Measurements from ENCODE around the gene PNMA6E.

Gene PNMA6E

DNA sequence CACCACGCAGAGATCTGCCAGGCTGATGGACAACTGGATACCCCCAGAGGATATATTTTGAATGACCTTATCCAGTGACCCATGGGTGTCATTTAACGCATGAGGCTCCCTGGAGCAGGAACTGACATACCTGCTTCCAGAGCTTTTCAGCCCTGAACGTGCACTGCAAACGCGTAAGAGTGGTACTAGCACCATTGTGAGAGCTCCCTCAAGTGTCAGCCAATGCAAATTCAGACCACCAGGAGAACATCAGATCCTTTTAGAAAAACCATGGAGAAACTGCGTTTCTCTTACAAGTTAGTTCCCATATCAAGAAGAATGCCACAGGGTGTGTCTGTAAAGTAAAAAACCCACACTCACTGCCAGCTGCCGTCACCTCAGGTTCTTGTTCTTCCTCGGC is 37.4 kb upstream of the PNMA6E start:
- in situ Hi-C loops (cut with MboI; ENCODE audit: low sequenced_read_pairs) = no loop called here

- in situ Hi-C loops (cut with MboI; ENCODE audit: low sequenced_read_pairs) = no loop called here
Measured at GRCh38 chrX:153435845-153436244, 34.7 kb upstream of the PNMA6E start.

DNA sequence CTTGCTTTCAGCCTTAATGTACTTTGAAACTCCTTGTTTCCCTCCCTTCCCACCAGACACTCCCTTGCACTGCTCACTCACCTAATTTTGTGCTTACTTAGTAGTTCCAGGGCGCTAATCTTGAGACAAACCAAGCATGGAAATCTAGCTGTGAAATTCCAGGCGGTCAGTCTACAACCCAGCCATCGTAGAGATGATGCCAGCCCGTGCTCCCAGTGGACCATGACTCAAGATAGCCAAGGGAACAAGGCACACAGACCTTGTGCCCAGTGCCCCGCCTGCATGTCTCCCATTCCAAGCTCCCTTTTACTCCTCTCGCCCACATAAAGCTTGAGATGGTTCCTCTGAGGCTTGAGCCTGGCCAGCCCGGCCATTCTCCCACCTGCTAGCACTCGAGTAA is 33.7 kb upstream of the PNMA6E start:
- in situ Hi-C loops (cut with MboI; ENCODE audit: low sequenced_read_pairs) = no loop called here

GRCh38 chrX:153433781-153434285 is 32.7 kb upstream of the PNMA6E start:
- in situ Hi-C loops (cut with MboI; ENCODE audit: low sequenced_read_pairs) = no loop called here

GRCh38 chrX:153433161-153433680 is 32.1 kb upstream of the PNMA6E start:
- in situ Hi-C loops (cut with MboI; ENCODE audit: low sequenced_read_pairs) = no loop called here

DNA sequence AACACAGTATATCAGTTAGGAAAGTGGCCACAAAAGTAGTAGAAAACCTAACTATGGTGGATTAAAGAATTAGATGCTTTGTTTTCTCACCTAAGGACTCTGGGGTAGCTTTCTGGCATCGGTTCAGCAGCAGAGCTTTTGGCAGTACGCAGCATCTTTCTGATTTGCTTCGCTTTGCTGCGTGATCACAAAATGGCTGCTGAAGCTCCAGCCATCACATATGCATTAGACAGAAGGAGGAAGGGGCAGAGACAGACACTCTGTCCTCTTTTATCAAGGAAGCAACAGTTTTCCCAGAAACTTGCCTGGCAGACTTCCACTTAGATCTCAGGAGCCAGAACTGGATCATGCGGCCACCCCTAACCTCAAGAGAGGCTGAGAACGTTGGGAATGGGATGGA is 29.6 kb upstream of the PNMA6E start:
- in situ Hi-C loops (cut with MboI; ENCODE audit: low sequenced_read_pairs) = no loop called here

- in situ Hi-C loops (cut with MboI; ENCODE audit: low sequenced_read_pairs) = no loop called here
Measured at GRCh38 chrX:153426204-153426603, 25.1 kb upstream of the PNMA6E start.

- in situ Hi-C loops (cut with MboI; ENCODE audit: low sequenced_read_pairs) = no loop called here
Measured at GRCh38 chrX:153423652-153424051, 22.5 kb upstream of the PNMA6E start.

GRCh38 chrX:153421856-153422255 is 20.7 kb upstream of the PNMA6E start:
- in situ Hi-C loops (cut with MboI; ENCODE audit: low sequenced_read_pairs) = no loop called here

GRCh38 chrX:153420851-153421599 is 19.9 kb upstream of the PNMA6E start:
- in situ Hi-C loops (cut with MboI; ENCODE audit: low sequenced_read_pairs) = no loop called here

DNA sequence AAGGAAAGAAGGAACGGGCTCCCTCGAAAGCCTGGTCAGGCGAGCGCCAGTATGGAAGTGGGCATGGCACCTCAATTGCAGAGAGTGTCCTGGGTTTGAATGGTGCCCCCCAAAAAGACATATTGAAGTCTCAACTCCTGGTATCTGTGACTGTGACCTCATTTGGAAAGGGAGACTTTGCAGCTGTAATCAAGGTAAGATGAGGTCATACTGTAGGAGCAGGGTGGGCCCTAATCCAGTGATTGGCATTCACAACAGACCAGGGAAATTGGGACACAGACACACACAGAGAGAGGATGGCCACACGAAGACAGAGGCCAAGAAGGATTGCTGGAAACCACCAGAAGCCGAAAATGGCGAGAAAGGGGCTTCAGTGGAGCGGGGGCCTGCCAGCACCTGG is 16.5 kb upstream of the PNMA6E start:
- in situ Hi-C loops (cut with MboI; ENCODE audit: low sequenced_read_pairs) = no loop called here

DNA sequence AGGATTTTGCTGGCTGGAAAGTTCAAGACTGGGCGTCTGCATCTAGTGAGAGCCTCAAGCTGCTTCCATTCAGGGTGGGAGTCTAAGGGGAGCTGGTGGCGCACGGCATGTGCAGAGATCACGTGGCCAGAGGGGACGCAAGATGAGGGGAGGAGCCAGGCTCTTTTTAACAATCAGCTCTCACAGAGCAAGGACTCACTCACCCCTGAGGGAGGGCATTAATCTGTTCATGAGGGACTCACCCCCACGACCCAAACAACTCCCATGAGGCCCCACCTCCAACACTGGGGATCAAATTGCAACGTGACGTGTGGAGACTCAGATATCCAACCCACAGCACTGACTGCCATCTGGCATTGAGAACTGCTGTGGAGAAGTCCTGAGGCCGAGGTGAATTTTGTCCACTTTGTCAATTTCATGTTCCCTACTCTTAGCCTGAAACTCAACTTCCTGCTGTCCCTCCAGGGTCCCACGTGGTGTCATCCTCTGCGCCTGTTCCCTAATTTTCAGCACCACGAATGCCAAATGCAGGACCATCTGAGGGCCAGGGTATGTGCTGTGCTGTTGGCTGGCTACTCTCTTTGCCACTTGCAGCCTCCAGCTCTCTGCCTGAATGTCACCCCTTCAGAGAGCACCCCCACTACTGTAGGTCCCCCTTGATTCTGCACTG is 15.8 kb upstream of the PNMA6E start:
- in situ Hi-C loops (cut with MboI; ENCODE audit: low sequenced_read_pairs) = no loop called here

- in situ Hi-C loops (cut with MboI; ENCODE audit: low sequenced_read_pairs) = no loop called here
Measured at GRCh38 chrX:153414856-153415510, 13.8 kb upstream of the PNMA6E start.

DNA sequence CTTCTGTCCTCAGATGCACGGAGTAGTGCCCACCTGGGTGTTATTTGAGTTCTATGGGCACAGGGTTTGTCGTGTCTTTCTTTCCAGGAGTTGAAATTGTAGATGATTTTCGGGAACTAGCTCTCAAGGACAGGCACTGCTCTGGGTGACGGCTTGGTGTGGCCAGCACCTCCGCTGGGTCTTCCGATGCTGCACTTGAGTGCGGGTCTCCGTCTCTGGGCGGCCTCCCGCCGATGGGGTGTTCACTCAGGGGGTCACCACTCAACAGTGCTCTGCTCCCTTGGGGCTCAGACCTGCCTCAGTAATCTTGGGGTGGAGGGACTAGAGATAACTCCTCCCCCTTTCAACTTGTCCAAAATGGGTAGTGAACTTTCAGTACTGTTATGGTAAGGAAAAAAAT is 12.6 kb upstream of the PNMA6E start:
- in situ Hi-C loops (cut with MboI; ENCODE audit: low sequenced_read_pairs) = no loop called here

DNA sequence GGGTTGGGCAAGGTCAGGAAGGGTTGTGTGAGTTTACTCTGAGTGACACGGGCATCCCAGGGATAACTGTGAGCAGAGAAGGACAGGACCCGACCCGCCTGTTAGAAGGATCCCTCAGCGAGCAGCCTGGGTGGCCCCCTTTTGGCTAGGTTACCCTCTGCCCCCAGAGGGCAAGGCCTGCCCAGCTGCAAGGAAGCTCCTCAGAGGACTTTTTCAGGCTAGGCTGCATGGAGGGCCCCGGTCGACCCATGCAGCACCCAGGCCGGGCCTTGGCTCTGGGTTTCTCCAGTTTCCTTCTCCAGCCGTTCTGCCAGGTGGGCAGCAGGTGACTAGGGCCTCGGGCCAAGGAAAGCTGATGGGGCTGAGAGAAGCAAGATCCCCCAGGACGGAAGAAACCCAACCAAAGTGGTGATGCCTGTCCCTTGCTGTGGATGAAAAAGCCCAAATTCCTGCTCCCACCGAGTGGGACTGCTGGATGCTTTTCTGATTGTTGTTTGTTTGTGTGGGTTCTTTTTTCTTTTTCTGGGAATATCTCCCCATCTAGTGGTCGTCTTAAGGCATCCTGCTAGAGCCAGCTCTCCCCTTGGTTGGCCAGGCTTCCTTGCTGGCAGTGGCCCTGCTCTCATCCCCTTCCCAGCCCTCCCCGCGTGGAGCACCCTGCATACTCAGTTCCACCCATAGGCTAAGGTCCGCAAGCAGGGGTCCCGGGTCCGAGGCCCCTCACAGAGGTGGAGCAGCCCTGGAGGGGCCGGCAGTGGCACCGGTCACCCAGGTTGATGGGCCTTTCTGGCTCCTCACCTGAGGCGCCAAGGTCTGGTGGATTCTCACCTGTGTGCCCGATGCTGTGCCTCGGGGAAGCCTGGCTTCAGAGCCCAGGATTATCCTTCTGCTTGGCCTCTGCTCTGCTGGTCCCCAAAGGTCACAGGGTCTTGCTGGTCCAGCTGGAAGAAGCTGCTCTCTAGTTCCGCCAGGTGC is 11.9 kb upstream of the PNMA6E start:
- in situ Hi-C loops (cut with MboI; ENCODE audit: low sequenced_read_pairs) = no loop called here

DNA sequence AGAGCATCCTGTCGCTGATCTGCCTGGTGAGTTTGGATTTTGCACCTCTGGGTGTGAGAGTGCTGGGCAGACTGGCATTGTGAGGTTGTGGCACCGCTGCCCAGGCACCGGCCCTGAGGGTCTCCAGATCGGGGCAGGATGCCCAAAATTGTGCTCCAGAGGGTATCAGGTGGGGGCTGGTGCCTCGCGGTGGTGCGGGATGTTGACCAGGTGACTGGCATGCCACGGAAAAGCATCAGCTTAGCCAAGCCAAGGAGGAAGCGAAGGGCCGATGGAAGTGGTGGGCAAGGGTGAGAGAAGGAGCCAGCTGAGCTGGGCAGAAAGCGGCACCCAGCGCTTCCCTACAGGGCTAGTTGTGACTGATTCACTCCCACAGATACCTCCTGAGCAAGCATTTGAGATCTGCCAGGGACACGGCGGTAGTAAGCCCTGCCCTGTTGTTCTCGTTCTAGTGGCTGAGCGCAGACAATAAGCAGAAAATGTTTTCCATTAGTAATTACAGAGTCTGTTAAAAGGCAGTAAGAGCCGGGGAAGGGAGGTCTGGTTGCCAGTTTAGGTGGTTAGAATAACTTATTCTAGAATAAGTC is 10.9 kb upstream of the PNMA6E start:
- in situ Hi-C loops (cut with MboI; ENCODE audit: low sequenced_read_pairs) = no loop called here

DNA sequence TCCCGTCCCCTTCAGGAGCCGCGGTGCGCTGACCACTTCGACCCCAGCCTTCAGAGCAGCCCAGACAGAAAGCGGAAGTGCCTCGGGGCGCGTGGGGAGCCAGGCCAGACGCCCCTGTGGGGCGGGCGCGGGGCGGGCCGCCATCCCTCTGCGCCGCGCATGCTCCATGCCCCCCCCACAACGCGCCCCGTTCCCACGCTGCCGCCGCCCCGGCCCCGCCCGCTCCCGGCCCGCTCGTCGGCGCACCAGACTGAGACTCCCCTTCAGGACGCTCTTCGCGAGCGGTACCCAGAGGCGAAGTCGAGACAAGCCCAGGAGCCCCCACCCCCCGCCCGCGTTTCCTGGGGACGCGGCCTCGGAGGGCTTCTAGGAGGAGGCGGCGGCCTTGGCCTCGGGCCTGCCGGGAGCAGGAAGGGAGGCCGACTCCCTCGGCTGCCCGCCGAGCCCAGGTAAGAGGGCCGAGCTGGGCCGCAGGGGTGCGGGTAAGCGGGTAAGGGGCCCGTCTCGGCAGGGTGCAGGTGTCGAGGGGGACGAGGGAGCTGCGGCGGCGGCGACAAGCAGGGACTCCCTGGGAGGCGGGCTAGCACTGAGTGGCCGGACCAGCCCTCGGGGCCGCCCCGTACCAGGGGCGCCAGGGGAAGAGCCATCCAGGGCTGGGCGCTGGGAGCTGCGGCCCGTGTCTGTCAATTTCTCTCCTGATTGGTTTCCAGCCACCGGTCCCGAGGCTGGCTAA is 10.3 kb upstream of the PNMA6E start, which contains the start of gene ZFP92:
Gene ZFP92 (plus strand): TSS at position 218 of the 733 bp plus-strand sequence. CDS start 6,851 bp downstream, outside the sequence.
- in situ Hi-C loops (cut with MboI; ENCODE audit: low sequenced_read_pairs) = no loop called here

- in situ Hi-C loops (cut with MboI; ENCODE audit: low sequenced_read_pairs) = no loop called here
Measured at GRCh38 chrX:153410888-153411254, 9.7 kb upstream of the PNMA6E start.

GRCh38 chrX:153410373-153410772 is 9.2 kb upstream of the PNMA6E start:
- in situ Hi-C loops (cut with MboI; ENCODE audit: low sequenced_read_pairs) = no loop called here
